ENCODE data around the gene TYMP. TPM values are rescaled to one million over a fixed set of nuclear protein-coding genes. Genes with fewer than 3 reads are reported as not detected.
"Not testable (repeated sequence)": the region's sequence is repeated elsewhere in the genome, so short reads cannot be mapped to it uniquely, and the experiment has no call there.

Gene TYMP
- total RNA-seq, 2 experiments from 2014 or later, result 89.1 to 90.2 TPM

DNA sequence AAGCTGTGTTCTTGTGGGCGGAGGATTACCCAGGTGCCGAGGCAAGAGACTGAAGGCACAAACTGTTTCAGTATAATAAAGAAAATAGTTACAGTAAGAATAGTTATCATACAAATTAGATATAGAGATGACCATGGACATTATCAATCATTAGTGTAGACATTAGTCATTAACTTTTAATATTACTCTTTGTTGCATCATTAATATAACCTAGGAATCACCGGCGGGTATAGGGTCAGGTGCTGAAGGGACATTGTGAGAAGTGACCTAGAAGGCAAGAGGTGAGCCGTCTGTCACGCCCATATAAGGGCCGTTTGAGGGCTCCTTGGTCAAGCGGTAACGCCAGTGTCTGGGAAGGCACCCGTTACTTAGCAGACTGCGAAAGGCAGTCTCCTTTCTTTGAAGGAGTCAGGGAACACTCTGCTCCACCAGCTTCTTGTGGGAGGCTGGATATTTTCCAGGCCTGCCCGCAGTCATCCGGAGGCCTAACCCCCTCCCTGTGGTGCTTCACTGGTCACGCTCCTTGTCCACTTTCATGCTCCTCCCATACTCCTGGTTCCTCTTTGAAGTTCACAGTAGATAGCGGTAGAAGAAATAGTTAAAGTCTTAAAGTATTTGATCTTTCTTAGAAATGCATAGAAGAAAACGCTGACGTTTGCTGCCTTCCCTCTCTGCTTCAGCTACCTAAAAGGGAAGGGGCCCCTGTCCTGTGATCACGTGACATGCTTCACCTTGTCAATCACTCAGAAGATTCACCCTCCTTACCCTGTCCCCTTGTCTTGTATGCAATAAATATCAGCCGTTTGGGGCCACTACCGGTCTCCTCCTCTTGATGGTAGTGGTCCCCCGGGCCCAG, 4.3 kb upstream of the TYMP start:
- ChIA-PET POLR2A (interaction anchor here (0.8 to 10.1 kb wide), 6 partner anchors 6 to 87 kb away, joined by 3 to 583 read pairs (median 22); partner anchors contain the start of genes CHKB, KLHDC7B, SCO2 and TYMP), CTCF (interaction anchor here (1.0 to 3.4 kb wide), 5 partner anchors 8 to 37 kb away, joined by 3 to 27 read pairs (median 5); partner anchors contain the start of genes LMF2, NCAPH2, SCO2 and SYCE3)
- not testable (repeated sequence) for DNase-seq, H3K27me3 Mint-ChIP-seq, H3K9me3 Mint-ChIP-seq
- H3K36me3 Mint-ChIP-seq (ENCODE audit: low read depth), result peaks cover 21% of the 10 kb centered on the region
- H3K27ac Mint-ChIP-seq, result peak overlapping the region; percentile 98
- peak overlapping the region; percentile 43 for H3K4me3 Mint-ChIP-seq
- peaks cover 52% of the 10 kb centered on the region for H3K4me1 Mint-ChIP-seq

- peak overlapping the region; percentile 98 for H3K27ac Mint-ChIP-seq
- DNase-seq, result no peak
- ChIA-PET CTCF (interaction anchor here (0.9 to 3.4 kb wide), 4 partner anchors 7 to 30 kb away, joined by 3 to 27 read pairs (median 6); partner anchors contain the start of genes SCO2 and SYCE3), POLR2A (interaction anchor here (1.1 to 12.1 kb wide), 12 partner anchors 5 to 342 kb away, joined by 3 to 583 read pairs (median 22); partner anchors contain the start of genes CHKB, KLHDC7B, LMF2 and NCAPH2)
- H3K9me3 Mint-ChIP-seq, result no peaks in the 10 kb centered on the region
- H3K27me3 Mint-ChIP-seq, result no peaks in the 10 kb centered on the region
- H3K4me1 Mint-ChIP-seq, result peaks cover 56% of the 10 kb centered on the region
- H3K36me3 Mint-ChIP-seq (ENCODE audit: low read depth), result peaks cover 27% of the 10 kb centered on the region
- H3K4me3 Mint-ChIP-seq, result peak overlapping the region; percentile 95
These were observed 3.3 kb upstream of the TYMP start for GRCh38 chr22:50532824-50533796.

GRCh38 chr22:50531962-50532674, 2.3 kb upstream of the TYMP start:
- peak overlapping the region; percentile 98 for H3K27ac Mint-ChIP-seq
- H3K27me3 Mint-ChIP-seq, result no peaks in the 10 kb centered on the region
- peaks cover 56% of the 10 kb centered on the region for H3K4me1 Mint-ChIP-seq
- peaks cover 33% of the 10 kb centered on the region for H3K36me3 Mint-ChIP-seq (ENCODE audit: low read depth)
- peak overlapping the region; percentile 95 for H3K4me3 Mint-ChIP-seq
- POLR2A ChIA-PET, result interaction anchor here (0.8 to 12.1 kb wide), 13 partner anchors 6 to 341 kb away, joined by 3 to 583 read pairs (median 10); partner anchors contain the start of genes ADM2, CHKB, KLHDC7B and LMF2
- no peak for DNase-seq
- H3K9me3 Mint-ChIP-seq, result no peaks in the 10 kb centered on the region
- CTCF ChIA-PET, result interaction anchor here (0.9 to 2.4 kb wide), 4 partner anchors 9 to 31 kb away, joined by 3 to 7 read pairs (median 4); partner anchors contain the start of gene SYCE3

DNA sequence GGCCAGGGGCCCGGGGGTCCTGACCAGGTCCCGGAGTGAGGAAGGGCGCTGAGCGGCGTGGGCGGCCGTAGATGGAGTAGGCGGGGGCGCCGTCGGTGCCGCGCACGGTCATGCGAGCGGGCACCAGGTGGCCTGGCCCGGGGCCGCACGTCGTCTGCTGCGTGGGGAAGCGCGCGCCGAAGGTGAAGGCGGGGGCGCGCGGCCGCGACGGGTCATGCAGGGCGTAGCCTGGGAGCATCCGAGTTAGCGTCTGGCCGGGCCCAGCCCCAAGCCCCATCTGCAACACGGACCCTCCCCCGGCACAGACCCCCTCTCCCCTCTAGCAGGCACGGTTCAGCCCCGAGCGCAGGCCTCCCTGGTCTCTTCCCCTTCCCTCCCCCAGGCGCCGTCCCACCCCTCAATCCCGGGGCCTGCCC, 1.7 kb upstream of the TYMP start:
- H3K4me3 Mint-ChIP-seq, result peak overlapping the region; percentile 95
- no peaks in the 10 kb centered on the region for H3K9me3 Mint-ChIP-seq
- no peaks in the 10 kb centered on the region for H3K27me3 Mint-ChIP-seq
- DNase-seq, result peak; percentile 83
- H3K4me1 Mint-ChIP-seq, result peaks cover 58% of the 10 kb centered on the region
- H3K27ac Mint-ChIP-seq, result peak overlapping the region; percentile 98
- peaks cover 37% of the 10 kb centered on the region for H3K36me3 Mint-ChIP-seq (ENCODE audit: low read depth)
- ChIA-PET CTCF (interaction anchor here (0.9 to 2.4 kb wide), 4 partner anchors 7 to 31 kb away, joined by 3 to 7 read pairs (median 4); partner anchors contain the start of gene SYCE3), POLR2A (interaction anchor here (0.8 to 12.1 kb wide), 15 partner anchors 7 to 341 kb away, joined by 3 to 583 read pairs (median 8); partner anchors contain the start of genes ADM2, CHKB, KLHDC7B and LMF2)

- Mint-ChIP-seq H3K4me1 (peaks cover 53% of the 10 kb centered on the region), H3K27ac (peak overlapping the region; percentile 98), H3K36me3 (ENCODE audit: low read depth) (peaks cover 37% of the 10 kb centered on the region), H3K27me3 (no peaks in the 10 kb centered on the region), H3K4me3 (peak overlapping the region; percentile 95), H3K9me3 (no peaks in the 10 kb centered on the region)
- DNase-seq, result peak; percentile 90
- ChIA-PET CTCF (interaction anchor here (0.9 to 2.4 kb wide), 4 partner anchors 8 to 32 kb away, joined by 3 to 7 read pairs (median 4); partner anchors contain the start of gene SYCE3), POLR2A (interaction anchor here (0.6 to 12.1 kb wide), 12 partner anchors 7 to 340 kb away, joined by 3 to 583 read pairs (median 11); partner anchors contain the start of genes CHKB, KLHDC7B, LMF2 and NCAPH2)
These were observed 1.2 kb upstream of the TYMP start for GRCh38 chr22:50530877-50531545.

DNA sequence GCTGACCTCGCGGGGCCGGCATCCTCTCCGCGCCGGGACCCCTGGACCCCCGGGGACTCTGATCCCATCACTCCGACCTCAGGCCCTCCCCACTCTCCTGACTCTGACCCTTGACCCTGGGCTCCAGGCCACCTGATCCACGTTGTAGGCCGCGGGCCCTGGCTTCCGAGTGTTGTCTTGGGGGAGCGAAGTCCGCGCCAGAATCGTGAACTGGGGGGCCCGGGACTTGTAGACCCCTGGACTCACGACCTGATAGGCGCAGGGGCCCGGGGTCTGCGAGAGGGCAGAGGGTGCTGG, 716 bp upstream of the TYMP start:
- ChIA-PET CTCF (interaction anchor here (0.9 kb wide), 1 partner anchor 8 kb away, joined by 3 read pairs; no protein-coding TSS in a partner anchor), POLR2A (interaction anchor here (0.6 to 12.1 kb wide), 10 partner anchors 8 to 340 kb away, joined by 3 to 583 read pairs (median 20); partner anchors contain the start of genes CHKB, KLHDC7B, LMF2 and NCAPH2)
- Mint-ChIP-seq H3K27ac (peak overlapping the region; percentile 98), H3K27me3 (no peaks in the 10 kb centered on the region), H3K4me1 (peaks cover 51% of the 10 kb centered on the region), H3K9me3 (no peaks in the 10 kb centered on the region), H3K36me3 (ENCODE audit: low read depth) (peaks cover 37% of the 10 kb centered on the region), H3K4me3 (peak overlapping the region; percentile 95)
- no peak for DNase-seq

- Mint-ChIP-seq H3K4me1 (peaks cover 53% of the 10 kb centered on the region), H3K4me3 (peak overlapping the region; percentile 83), H3K27me3 (no peaks in the 10 kb centered on the region), H3K27ac (peak overlapping the region; percentile 89), H3K9me3 (no peaks in the 10 kb centered on the region), H3K36me3 (ENCODE audit: low read depth) (peaks cover 42% of the 10 kb centered on the region)
- ChIA-PET CTCF (interaction anchor here (1.0 to 6.0 kb wide), 5 partner anchors 12 to 92 kb away, joined by 4 to 150 read pairs (median 6); partner anchors contain the start of genes KLHDC7B, LMF2, NCAPH2 and SYCE3), POLR2A (interaction anchor here (0.6 to 12.1 kb wide), 23 partner anchors 9 to 578 kb away, joined by 3 to 583 read pairs (median 4); partner anchors contain the start of genes ARSA, CHKB, KLHDC7B and LMF2)
- DNase-seq, result no peak
These were observed 356 bp downstream of the TYMP start for GRCh38 chr22:50529416-50529896.

DNA sequence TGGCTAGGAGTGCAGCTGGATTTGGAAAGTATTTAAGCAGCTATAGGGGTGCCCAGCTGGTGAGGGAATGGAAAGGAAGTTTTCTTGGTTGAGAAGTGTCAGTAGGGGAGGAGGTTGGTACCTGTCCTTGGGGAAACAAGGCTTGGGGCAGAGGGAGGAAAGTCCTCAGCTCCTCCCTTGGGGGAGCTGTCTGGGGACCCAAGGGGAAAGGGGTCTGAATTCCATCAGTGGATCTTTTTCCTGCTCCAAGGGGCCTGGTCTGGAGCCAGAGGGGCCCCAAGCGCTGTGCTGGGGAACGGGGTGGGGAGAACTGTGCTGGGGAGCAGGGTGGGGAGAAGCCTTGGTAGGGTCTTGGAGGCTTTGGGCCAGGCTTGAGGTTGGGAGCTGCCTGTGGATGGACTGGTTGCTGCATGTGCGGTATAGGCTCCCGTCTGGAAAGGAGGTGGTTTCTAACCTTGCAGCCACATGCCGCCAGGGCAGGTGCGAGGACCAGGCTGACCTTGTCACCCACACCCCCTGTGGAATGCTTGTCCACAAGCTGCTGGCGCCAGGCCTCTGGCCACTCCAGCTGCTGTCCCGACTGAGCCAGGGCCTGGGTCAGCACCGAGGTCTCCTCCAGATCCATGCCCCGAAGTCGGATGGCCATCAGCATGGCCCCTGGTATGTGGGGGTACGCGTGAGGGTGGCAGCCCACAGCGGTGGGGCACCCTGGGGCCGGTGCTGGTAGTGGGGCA, 963 bp downstream of the TYMP start:
- CTCF ChIA-PET, result interaction anchor here (1.4 to 6.0 kb wide), 4 partner anchors 13 to 92 kb away, joined by 4 to 150 read pairs (median 14); partner anchors contain the start of genes KLHDC7B, LMF2, NCAPH2 and SYCE3
- DNase-seq, result no peak
- H3K27ac Mint-ChIP-seq, result peak overlapping the region; percentile 89
- H3K36me3 Mint-ChIP-seq (ENCODE audit: low read depth), result peaks cover 44% of the 10 kb centered on the region
- H3K9me3 Mint-ChIP-seq, result no peaks in the 10 kb centered on the region
- H3K4me1 Mint-ChIP-seq, result peaks cover 49% of the 10 kb centered on the region
- peak overlapping the region; percentile 83 for H3K4me3 Mint-ChIP-seq
- POLR2A ChIA-PET, result interaction anchor here (0.6 to 12.1 kb wide), 16 partner anchors 9 to 277 kb away, joined by 3 to 583 read pairs (median 6); partner anchors contain the start of genes CHKB, HDAC10, LMF2 and NCAPH2
- H3K27me3 Mint-ChIP-seq, result no peaks in the 10 kb centered on the region

GRCh38 chr22:50527921-50528681, 1.7 kb downstream of the TYMP start:
- Mint-ChIP-seq H3K4me3 (peak overlapping the region; percentile 83), H3K27me3 (no peaks in the 10 kb centered on the region), H3K27ac (peak overlapping the region; percentile 89), H3K4me1 (peaks cover 48% of the 10 kb centered on the region), H3K36me3 (ENCODE audit: low read depth) (peaks cover 49% of the 10 kb centered on the region), H3K9me3 (no peaks in the 10 kb centered on the region)
- ChIA-PET CTCF (interaction anchor here (1.1 to 6.0 kb wide), 5 partner anchors 14 to 252 kb away, joined by 3 to 150 read pairs (median 7); partner anchors contain the start of genes KLHDC7B, LMF2 and SYCE3), POLR2A (interaction anchor here (0.8 to 12.1 kb wide), 15 partner anchors 10 to 277 kb away, joined by 3 to 583 read pairs (median 9); partner anchors contain the start of genes CHKB, HDAC10, KLHDC7B and LMF2)
- no peak for DNase-seq
